ENCODE results near the gene RAB40C.
A peak's percentile ranks its signal among the peaks of the same experiment; 100 is the strongest.

Gene RAB40C

GRCh38 chr16:589658-590187, at the start of gene RAB40C:
Gene RAB40C, plus strand, starts transcription at chr16:590066. Its CDS starts 226 bp downstream, at chr16:590292.
- Histone ChIP-seq H3K4me3 (peak within 1 kb of the TSS; percentile 94), H3K4me2 (peak within 1 kb of the TSS; percentile 96), H3K27me3 (no peaks in the 10 kb centered on the region), H3K27ac (peak within 1 kb of the TSS; percentile 96), H3K9me3 (no peaks in the 10 kb centered on the region), H3K36me3 (no peaks in the 10 kb centered on the region), H4K20me1 (peaks cover 63% of the 10 kb centered on the region), H3K9ac (peak within 1 kb of the TSS; percentile 96), H3K4me1 (peaks cover 75% of the 10 kb centered on the region)
- no peak for TF ChIP-seq Cebpa-rat (IDR thresholded peaks at IDR 0.05)

GRCh38 chr16:540645-541340, 49.1 kb upstream of the RAB40C start:
- Histone ChIP-seq H4K20me1 (peaks cover 98% of the 10 kb centered on the region), H3K9me3 (no peaks in the 10 kb centered on the region), H3K4me1 (peaks cover 35% of the 10 kb centered on the region), H3K27ac (no peak overlapping the region), H3K9ac (no peak overlapping the region), H3K4me2 (no peak overlapping the region), H3K36me3 (peaks cover 72% of the 10 kb centered on the region), H3K27me3 (no peaks in the 10 kb centered on the region), H3K4me3 (no peak overlapping the region)
- no peak for TF ChIP-seq Cebpa-rat (IDR thresholded peaks at IDR 0.05)

- peaks cover 98% of the 10 kb centered on the region for H4K20me1 ChIP-seq
Observed at GRCh38 chr16:543301-544164, 46.3 kb upstream of the RAB40C start.

GRCh38 chr16:544517-544916, 45.3 kb upstream of the RAB40C start:
- Histone ChIP-seq H3K4me2 (peak overlapping the region; percentile 71), H3K4me1 (peaks cover 67% of the 10 kb centered on the region), H3K9ac (peak overlapping the region; percentile 55), H3K36me3 (peaks cover 62% of the 10 kb centered on the region), H3K4me3 (no peak overlapping the region), H3K27me3 (no peaks in the 10 kb centered on the region), H3K27ac (peak overlapping the region; percentile 58; the same call in 1 of the 2 replicates), H3K9me3 (no peaks in the 10 kb centered on the region), H4K20me1 (peaks cover 91% of the 10 kb centered on the region)
- no peak for TF ChIP-seq Cebpa-rat (IDR thresholded peaks at IDR 0.05)

More at GRCh38 chr16:543301-544164, 46.3 kb upstream of the RAB40C start:
- H3K9me3 ChIP-seq: no peaks in the 10 kb centered on the region
- peaks cover 63% of the 10 kb centered on the region for H3K4me1 ChIP-seq
- H3K9ac ChIP-seq: peak overlapping the region; percentile 55
- H3K4me2 ChIP-seq: peak overlapping the region; percentile 71
- H3K27ac ChIP-seq: peak overlapping the region; percentile 58; the same call in 1 of the 2 replicates
- no peak for TF ChIP-seq Cebpa-rat (IDR thresholded peaks at IDR 0.05)
- no peak overlapping the region for H3K4me3 ChIP-seq
- no peaks in the 10 kb centered on the region for H3K27me3 ChIP-seq
- peaks cover 64% of the 10 kb centered on the region for H3K36me3 ChIP-seq

- Histone ChIP-seq H3K27ac (peak overlapping the region; percentile 71), H3K4me2 (peak overlapping the region; percentile 79), H3K36me3 (peaks cover 62% of the 10 kb centered on the region), H3K9ac (peak overlapping the region; percentile 41; the same call in 1 of the 2 replicates), H3K27me3 (no peaks in the 10 kb centered on the region), H3K4me1 (peaks cover 59% of the 10 kb centered on the region), H3K9me3 (no peaks in the 10 kb centered on the region), H3K4me3 (peak overlapping the region; percentile 53), H4K20me1 (peaks cover 81% of the 10 kb centered on the region)
- no peak for TF ChIP-seq Cebpa-rat (IDR thresholded peaks at IDR 0.05)
Observed at GRCh38 chr16:546909-547770, 42.7 kb upstream of the RAB40C start.

GRCh38 chr16:548586-548985, 41.3 kb upstream of the RAB40C start:
- H3K9ac ChIP-seq: peak overlapping the region; percentile 29; the same call in 1 of the 2 replicates
- H3K4me2 ChIP-seq: peak overlapping the region; percentile 79
- peaks cover 46% of the 10 kb centered on the region for H3K4me1 ChIP-seq
- no peak for TF ChIP-seq Cebpa-rat (IDR thresholded peaks at IDR 0.05)
- no peaks in the 10 kb centered on the region for H3K27me3 ChIP-seq
- peak overlapping the region; percentile 71 for H3K27ac ChIP-seq
- H4K20me1 ChIP-seq: peaks cover 68% of the 10 kb centered on the region
- no peaks in the 10 kb centered on the region for H3K9me3 ChIP-seq
- peaks cover 64% of the 10 kb centered on the region for H3K36me3 ChIP-seq
- no peak overlapping the region for H3K4me3 ChIP-seq

GRCh38 chr16:549544-550263, 40.2 kb upstream of the RAB40C start:
- Histone ChIP-seq H3K4me2 (no peak overlapping the region), H3K27ac (no peak overlapping the region), H3K27me3 (no peaks in the 10 kb centered on the region), H3K9me3 (no peaks in the 10 kb centered on the region), H3K36me3 (peaks cover 70% of the 10 kb centered on the region), H4K20me1 (peaks cover 69% of the 10 kb centered on the region), H3K4me3 (no peak overlapping the region), H3K4me1 (peaks cover 38% of the 10 kb centered on the region), H3K9ac (no peak overlapping the region)
- no peak for TF ChIP-seq Cebpa-rat (IDR thresholded peaks at IDR 0.05)

GRCh38 chr16:551210-551609, 38.7 kb upstream of the RAB40C start:
- peaks cover 59% of the 10 kb centered on the region for H4K20me1 ChIP-seq
- no peaks in the 10 kb centered on the region for H3K27me3 ChIP-seq
- peaks cover 75% of the 10 kb centered on the region for H3K36me3 ChIP-seq
- H3K9ac ChIP-seq: no peak overlapping the region
- H3K4me1 ChIP-seq: peaks cover 45% of the 10 kb centered on the region
- no peaks in the 10 kb centered on the region for H3K9me3 ChIP-seq
- TF ChIP-seq Cebpa-rat (IDR thresholded peaks at IDR 0.05): no peak
- H3K27ac ChIP-seq: no peak overlapping the region
- no peak overlapping the region for H3K4me2 ChIP-seq
- H3K4me3 ChIP-seq: no peak overlapping the region
